Uterus (tissue), 2 donors: ENCODE data around the gene HSD11B1.

Experiments used
- CTCF ChIP-seq, 4 experiments: fragments of 200-600 bp in 2 of 4; fragments of 450-650 bp in 2 of 4; sonication (generic) in 2 of 4; IDR thresholded peaks; one replicate each; pipeline ENCODE4 v1.5.1; 2016 to 2019; ENCODE audit warnings: antibody characterized with exemption in 4 of 4, mild to moderate bottlenecking in 2 of 4, moderate library complexity in 1 of 4
- POLR2A ChIP-seq, 2 donors: fragments of 450-650 bp; IDR thresholded peaks; one replicate each; pipeline ENCODE4 v1.6.1; 2016; ENCODE audit warnings: antibody characterized with exemption in 2 of 2, mild to moderate bottlenecking in 1 of 2, moderate library complexity in 1 of 2

DNA sequence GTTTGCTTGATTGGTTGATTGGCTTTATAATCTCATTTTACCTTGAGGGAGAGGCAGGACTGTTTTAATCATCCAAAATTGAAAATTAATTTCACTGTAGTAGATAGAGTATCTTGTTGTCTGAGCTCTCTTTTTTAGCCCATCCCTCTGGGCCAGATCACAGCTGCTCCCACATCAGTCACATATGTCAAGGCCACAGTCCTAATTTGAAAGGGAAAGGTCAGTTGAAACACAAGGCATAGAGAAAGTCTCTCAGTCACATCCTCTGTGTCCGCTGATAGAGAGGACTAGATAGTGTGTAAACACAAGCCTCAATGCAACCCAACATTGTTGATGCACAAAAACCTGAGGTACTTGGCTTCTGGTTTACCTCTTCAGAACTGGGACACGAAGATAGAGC is 72.9 kb downstream of the HSD11B1 start:
- no peak for TF ChIP-seq CTCF (IDR thresholded peaks at IDR 0.05)
- no peak for TF ChIP-seq POLR2A (IDR thresholded peaks at IDR 0.05)
